NCI-H1436 (cell line): ENCODE measurements around the gene C1QTNF6.

Experiments
- DNase-seq: peaks from one replicate; lab custom pipeline; 2025; lab: John Stamatoyannopoulos, UW

Gene C1QTNF6

DNA sequence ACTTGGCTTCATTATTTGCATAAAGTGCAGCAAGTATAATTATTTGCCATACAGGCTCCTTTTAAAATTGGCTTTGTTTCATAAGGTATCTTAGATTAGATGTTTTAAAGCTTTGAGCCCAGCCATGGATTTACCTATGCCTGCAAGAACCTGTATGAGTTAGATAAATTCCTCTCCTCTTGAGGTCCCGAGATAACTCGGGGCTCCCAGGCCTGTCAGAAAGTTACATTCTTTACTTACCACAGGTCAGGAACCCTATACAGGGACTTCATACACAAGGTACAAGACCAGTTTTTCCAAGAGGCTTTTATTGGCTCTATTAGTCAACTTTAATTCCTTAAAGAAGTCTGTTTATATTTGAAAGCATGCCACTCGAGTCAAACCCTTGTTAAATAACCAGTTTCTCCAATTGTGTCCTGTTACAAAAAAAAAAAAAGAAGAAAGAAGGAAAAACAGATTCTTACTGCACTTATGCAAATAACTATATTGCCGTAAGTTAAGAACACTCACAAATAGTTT lies 2.3 kb upstream of the C1QTNF6 start:
- no peak for DNase-seq

DNA sequence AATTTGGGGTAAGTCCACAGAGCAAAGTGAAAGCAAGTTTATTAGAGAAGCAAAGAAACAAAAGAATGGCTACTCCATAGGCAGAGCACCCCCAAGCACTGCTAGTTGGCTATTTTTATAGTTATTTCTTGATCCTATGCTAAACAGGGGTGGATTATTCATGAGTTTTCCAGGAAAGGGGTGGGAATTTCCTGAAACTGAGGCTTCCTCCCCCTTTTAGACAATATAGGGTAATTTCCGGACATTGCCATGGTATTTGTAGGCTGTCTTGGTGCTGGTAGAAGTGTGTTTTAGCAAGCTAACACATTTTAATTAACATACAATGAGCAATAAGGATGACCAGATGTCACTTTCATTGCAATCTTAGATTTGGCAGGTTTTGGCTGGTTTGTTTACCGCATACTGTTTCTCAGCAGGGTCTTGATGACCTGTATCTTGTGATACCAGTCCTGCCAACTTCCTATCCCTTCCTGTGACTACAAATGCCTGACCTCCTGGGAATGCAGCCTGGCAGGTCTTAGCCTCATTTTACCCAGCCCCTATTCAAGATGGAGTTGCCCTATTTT lies 937 bp upstream of the C1QTNF6 start:
- no peak for DNase-seq

DNA sequence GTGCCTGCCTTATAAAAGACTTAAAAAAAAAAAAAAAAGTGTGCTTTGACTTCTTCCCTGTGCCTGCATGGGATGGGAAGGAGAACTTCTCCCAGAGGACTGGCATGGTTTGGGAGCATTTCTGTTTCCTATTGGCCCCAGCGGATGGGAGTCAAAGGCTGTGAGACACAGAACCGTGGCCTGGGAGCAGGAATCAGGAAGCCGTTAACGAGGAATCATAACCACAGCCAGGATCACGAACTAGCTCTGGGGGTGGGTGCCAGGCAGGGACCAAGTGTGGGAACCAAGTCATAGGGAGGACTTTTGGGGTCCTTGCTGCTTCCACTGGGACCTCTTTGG lies 526 bp downstream of the C1QTNF6 start:
- DNase-seq, result no peak

DNA sequence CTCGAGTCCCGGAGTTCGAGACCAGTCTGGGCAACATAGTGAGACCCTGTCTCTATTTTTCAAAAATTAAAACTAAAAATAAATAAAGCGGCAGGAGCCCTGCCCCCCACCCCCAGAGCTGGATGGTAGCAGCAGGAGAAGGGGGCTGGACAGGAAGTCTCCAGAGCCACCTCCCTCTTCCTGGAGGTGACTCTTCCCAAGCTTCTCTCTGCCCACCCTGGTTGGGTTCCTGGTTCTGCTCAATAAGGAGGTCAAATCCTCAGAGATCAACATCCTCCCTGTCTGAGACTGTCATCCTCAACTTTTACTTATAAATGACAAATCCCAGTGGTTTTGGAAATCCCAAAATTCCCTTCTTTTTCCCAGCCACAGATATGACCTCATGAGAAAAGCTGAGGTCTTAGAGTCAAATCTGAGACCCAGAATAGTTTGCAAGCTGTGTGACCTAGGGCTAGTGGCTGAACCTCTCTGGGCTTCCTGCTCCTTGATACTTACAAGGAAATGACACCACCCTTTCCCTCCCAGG lies 987 bp downstream of the C1QTNF6 start:
- no peak for DNase-seq

DNA sequence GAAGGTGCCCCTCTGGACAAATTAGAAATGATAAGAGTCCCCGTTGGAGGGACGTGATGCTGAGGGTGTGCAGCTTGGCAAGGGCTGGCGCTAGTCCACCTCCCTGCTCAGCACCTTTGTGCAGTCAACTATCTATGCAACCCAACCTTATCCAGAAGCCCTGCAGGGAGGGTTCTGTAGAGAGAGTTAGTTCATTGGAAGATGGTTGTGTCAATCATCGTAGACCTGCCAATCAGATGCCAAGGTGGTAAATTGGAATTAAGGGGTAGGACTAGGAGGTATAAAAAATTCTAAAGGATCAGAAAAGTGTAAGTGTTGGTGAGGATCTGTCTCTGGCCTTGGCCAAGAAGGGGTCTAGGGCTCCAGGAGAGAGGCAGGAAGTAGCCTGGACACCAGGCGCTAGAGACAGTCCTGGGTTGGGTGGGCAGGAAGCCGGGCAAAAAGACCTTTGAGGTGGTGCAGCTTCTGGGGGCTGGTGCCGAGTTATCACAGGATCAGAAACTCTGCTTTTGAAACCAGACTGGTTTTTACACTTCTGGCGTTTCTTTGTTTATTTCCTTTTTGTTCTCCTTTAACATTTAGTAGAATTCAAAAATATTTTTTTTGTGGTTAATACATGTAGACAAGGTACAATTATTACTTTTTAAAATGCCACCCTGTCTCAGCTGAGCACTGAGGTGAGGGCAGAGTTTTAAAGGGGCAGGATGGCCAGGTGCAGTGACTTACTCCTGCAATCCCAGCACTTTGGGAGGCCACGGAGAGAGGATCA lies 1.6 kb downstream of the C1QTNF6 start:
- no peak for DNase-seq

DNA sequence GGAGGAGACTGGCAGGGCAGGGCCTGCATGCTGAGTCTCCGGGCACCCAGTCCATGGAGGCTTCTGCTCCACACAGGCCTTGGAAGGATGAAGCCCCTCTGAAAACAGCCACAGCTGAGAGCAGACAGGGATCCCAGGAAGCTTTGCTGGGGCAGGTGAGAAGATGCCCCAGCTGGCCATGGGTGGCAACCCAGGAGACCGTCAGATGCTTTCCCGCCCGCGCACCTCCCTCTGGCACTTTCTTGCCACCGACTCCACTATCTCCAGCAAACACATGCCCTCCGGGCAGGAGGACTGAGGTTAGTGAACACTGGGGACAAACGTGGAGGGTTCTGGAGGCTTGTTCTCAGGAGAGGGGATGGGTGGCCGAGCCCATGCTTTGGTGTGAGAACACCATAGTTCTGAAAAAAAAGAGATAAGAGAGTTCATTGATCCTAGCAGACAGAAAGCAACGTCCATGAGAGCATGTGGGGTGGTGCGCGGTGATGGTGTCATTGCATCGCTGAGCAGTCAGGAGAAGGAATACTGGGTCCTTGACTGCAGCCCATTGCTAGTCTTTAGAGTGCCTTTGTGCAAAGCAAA lies 2.3 kb downstream of the C1QTNF6 start:
- no peak for DNase-seq

DNA sequence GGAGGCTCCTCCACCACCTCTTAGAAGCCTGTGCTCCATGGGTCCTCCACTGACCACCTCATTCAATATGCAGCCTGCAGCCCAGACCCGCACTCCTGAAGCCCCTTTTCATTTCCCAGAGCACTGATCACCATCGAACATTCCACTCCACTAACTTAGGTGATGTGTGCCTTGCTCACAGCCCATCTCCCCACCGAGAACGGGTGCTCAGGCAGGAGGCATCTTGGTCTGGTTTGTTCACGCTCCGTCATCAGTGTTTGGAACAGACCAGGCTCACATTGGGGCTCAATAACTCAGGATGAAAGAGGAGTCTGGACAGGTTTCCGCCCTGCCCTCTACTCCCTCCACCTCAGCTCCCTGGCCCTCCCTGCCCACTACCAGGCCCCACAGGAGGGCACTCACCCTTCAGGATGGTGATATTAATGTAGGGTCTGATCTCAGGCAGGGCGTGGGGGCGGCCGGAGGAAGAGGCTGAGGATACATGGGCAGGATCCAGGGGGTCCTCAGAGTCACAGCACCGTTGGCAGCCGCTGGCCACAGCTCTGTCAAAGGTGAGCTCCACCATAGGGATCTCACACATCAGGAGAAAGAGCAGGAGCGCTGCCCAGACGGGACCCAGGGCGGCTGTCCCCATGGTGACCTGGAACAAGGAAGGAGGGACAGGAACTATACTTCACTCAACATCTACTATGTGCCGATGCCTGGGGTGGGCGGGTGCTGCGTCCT lies 3.1 kb downstream of the C1QTNF6 start:
- no peak for DNase-seq

DNA sequence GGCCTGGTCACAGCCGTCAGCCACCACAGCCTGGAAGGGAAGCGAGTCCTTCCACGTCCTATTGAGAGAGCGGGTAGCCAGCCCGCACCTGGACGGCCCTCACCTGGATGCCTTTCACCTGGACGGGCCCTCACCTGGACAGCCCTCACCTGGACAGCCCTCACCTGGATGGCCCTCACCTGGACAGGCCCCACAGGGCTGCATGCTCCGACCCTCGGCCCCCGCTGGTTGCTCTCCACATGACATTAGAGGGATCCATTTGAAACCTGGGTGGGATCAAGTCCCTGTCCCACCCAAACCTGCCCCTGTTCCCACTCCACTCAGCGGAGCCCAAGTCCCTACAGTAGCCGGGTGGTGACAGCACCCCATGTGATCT lies 3.7 kb downstream of the C1QTNF6 start:
- no peak for DNase-seq

DNA sequence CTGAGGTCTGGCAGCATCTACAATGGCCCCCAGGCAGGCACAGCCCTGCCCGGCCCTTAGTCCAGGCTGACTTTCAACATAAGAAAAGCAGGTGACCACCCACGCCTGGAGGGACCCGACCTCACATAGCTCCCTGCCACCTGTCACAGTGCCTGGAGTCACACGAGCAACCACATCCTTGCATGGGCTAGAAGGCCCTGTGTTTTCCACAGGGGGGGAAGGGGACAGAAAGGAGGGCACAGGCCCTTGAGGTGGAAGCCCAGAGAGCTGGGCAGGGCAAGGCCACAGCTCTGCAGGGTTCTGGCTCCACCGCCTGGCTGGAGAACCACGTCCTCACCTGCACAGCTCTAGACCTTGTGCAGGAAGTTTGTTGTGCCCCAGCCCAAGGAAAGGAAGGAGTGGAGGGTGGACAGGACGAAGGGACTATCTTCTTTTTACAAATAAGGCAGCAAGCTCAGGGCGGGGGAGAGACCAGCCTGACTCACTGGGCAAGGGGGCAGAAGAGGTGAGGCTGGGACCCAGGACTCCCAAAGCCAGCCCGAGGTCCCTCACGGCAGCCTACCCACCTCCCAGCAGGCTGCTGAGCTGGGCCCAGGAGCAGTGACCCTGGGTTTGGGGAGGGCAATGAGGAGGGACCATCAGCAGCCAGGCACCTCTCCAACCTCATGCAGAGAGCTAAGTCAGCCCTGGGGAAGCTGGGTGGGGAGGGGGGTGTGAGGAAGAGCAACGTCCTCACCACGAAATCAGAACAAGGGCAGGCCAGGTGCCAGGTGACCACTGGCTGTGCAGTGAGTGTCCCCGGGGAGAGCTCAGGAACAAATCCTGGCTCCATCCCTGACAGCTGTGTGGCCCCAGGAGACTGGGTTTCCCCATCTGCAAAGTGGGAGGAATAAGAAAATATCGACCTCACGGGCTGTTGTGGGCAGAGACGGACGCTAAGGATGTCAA lies 4.3 kb downstream of the C1QTNF6 start:
- DNase-seq, result no peak

DNA sequence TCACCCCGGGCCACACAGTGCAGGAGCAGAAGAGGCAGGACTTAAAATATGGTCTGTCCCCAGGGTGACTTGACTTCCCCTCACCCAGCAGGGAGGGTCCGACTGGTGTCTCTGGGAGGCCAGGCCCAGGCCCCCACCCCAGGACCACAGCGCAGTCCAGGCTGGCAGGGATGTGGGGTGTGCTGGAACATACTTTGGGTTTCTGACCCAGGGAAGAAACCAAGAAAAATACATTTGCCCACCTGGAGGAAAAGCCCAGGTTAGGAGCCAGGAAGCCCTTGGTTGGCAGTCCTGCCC lies 5.2 kb downstream of the C1QTNF6 start:
- no peak for DNase-seq

DNA sequence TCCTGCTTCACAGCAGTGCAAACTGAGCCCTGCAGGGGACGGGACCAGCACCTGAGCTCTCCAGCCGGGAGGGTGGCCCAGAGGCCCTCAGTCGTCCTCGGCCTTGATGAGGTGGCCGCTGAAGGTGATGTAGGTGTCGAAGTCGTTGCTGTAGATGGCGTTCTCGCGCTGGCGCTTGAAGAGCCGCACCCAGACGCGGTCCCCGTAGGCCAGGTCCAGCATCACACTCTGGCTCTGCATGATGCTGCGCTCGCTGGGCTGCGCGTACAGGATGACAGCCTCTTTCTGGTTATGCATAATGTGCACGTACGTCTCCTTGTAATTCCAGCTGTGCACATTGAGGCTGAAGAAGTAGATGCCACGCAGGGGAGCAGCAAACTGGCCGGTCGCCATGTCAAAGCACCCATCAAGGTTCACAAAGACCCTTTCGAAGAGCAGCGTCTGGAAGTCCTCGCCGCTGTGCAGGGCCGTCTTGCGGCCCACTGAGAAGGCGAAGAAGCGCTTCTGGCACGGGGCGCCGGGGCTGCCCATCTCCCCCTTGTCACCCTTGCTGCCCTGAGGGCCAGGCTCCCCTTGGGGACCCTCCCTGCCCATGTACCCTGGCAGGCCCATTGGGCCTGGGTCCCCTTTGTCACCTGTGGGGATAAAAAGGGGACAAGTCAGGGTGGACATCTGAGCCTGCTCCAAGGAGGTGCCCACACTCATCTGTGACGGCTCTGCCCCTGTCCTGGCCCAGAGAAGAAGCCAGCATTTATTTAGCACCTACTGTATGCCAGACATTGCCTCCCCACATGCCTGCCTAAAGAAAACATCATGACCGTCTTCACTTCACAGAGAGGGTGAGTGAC lies 5.7 kb downstream of the C1QTNF6 start:
- no peak for DNase-seq

DNA sequence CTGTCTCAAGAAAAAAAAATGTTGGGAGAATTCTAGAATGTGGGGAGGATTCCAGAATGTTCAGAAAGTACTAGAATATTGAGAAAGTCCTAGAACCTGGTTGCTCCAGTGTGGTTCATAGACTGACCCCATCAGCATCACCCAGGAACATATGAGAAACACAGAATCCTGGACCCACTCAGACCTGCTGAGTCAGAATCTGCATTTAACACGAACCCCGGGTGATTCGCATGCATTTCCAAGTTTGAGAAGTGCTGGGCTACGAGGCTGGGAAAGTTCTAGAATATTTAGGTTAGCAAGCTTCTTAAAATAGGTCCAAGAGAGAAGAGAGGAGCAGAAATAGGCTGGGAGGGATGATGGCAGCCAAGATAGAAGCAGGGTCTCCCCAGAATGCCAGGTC lies 6.4 kb downstream of the C1QTNF6 start:
- DNase-seq, result no peak

DNA sequence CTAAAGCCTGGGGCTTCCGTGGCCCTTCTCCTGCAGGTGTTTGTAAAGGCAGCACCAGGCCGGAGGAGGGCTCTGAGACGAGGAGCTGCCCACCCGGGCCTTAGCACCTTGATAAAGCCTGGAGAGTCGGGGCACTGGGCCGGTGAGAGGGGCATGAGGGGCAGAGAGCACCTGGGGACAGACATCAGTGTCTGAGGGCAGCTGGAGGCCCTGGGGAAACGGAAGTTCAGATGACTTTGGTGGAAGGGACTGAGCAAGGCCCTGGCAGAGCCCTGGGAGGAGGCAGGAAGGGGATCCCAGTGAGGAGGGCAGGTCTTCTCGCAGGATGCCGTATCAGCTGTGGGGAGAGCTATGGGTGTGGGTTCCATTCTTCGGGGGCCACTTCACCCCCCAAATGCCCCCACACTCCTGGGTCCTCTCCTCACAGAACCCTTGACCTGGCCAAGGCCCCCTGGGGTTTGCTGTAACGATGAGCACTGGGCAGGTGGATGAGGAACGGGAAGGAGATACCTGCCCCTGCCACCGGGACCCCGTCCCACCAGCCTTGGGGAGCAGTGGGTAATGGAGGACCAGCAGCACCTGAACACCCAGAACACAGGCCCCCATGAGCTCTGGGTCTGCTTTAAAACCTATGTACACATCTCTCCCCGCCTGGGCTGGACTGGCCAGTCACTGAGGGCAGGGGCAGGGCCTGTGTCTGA lies 7.4 kb downstream of the C1QTNF6 start:
- DNase-seq, result no peak

DNA sequence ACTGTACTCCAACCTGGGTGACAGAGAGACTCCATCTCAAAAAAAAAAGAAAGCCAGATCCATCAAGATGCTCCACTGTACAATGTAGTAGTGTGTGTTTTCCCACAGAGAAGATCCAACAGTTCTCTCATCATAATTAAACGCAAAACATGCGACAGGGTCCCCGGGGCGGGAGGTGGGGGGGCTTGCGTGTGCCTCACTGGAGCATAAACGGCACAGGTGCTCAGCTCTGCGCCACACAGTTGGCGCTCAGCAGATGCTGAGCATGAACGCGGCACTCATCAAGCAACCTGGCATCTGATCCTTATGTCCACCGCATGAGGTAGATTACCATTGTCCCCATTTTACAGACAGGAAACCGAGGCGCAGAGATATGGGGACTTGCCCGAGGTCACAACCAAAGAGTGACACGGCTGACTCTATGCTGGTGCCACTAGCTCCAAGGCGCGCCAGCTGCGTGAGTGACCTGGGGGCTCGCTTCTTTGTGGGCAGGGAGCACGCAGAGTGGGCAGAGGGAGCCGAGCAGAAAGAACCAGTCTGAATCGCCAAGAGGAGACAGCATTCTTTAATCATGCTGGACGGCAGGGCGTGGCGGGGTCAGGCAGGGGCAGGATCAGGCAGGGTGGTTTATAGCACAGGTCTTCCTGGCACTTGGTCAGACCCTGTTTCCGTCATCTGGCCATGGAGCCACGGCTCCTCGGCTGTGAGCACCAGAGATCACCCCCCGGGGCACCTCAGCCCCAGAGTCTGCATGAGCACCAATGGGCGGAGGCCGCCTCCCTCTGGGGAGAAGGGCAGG lies 8.2 kb downstream of the C1QTNF6 start:
- DNase-seq, result no peak

DNA sequence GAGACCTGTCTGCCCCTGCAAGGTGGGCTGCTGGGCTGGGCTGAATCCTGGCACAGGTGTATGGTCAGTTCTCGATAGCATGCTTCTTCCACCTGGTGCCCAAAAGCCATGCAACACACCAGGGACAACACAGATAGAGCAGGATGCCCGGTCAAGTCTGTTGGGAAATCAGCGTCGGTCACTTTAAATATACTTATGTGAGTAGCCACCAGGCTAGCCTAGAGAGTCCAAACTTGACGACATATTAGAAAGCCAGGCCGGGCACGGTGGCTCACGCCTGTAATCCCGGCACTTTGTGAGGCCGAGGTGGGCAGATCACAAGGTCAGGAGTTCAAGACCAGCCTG lies 8.9 kb downstream of the C1QTNF6 start:
- DNase-seq, result no peak

DNA sequence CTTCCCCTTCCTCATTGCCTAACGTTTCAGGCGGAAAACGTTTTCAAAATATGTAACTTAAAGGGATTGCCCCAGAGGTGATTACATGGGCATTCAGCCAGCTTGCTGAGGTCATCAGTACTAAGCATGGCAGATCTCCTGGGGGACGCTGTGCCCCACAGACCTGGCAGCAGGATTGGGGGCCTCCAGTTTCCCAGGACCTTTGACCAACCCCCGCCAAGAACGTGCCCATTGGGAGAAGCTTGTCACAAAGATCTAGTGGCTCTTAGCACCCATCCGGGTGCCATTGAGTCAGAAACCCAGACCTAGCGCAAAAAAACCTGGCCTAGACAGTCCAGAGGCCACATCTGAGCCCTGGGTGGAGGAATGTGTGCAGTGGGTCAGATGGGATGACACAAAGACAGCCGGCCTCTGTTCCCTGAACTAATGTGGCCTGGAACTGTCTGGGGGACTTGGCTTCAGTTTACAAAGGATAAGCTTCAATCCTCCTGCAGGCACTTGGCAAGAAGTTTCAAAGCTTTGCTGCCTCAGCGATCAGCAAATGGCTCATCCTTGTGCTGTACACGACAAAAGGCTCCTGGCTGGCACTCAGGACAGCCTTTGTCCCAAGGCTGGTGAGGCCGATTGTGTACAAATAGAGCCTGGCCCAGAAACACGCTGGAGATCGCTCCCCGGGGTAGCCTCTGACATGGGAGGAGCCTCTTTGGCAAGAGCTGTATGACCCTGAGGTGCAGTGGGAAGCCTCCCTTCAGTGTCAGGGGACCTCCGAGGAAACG lies 9.5 kb downstream of the C1QTNF6 start:
- no peak for DNase-seq

DNA sequence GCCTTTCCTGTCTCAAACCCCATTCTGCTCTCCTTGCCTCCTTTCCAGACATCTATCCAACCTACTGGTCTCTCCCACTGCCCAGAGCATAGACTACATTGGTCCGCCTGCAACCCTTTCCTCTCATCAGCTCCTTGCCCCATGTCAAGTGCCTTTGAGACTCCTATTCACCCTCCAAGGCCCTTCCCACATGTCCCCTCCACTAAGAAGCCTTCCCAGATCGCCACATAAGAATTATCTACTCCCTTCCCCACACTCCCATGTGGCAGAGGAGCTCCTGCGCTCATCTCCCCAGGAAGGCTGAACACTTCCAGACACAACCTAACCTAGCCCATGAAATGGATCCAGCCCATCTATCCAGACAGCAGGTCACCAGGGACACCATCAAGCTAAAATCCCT lies 10.3 kb downstream of the C1QTNF6 start:
- DNase-seq, result no peak

DNA sequence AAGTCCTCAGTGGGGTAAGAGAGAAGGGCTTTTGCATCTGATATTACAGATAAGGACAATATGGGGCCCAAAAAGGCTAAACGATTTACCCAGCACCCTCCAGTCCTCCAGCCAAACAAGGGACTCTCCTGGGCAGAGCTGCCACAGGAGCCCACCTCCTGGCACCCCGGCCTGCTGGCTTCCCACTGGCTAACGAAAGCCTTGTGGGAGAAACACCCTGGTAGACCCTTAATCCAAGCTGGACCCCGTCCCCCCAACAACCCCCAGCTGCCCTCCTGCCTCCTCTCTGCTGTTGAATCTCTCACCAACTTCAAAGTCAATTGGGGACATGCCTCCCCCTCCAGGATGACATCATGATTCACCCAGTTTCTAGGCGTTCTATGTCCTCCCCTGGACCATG lies 10.8 kb downstream of the C1QTNF6 start:
- no peak for DNase-seq
